ENCODE measurements around the gene METAP1D. TPM values are rescaled to one million over a fixed set of nuclear protein-coding genes. Genes with fewer than 3 reads are reported as not detected.

Gene METAP1D
- total RNA-seq, 1 experiment from 2014 or later = 8.6 TPM

GRCh38 chr2:172119089-172119488 is 119.3 kb downstream of the METAP1D start:
- no peaks in the 10 kb centered on the region for H3K9me3 ChIP-seq (ENCODE audit: control insufficient read depth, insufficient read depth, low read depth, low read length)
- TF ChIP-seq POLR2AphosphoS5 (IDR thresholded peaks at IDR 0.05; ENCODE audit: low read depth, low read length) = no peak
- no peak for TF ChIP-seq SIN3A (IDR thresholded peaks at IDR 0.05; ENCODE audit: borderline replicate concordance, insufficient read depth, low read depth, low read length)
- no peak for TF ChIP-seq CTCF (IDR thresholded peaks at IDR 0.05)
- no peak for TF ChIP-seq REST (IDR thresholded peaks at IDR 0.05; ENCODE audit: insufficient read depth in 1 of 2, low read depth in 2 of 2, low read length in 1 of 2)
- no peak for TF ChIP-seq TCF7L2 (IDR thresholded peaks at IDR 0.05; ENCODE audit: low read depth, low read length)
- no peak for ATAC-seq
- H3K36me3 ChIP-seq (ENCODE audit: control insufficient read depth, insufficient read depth, low read length) = no peaks in the 10 kb centered on the region
- BruUV-seq (replicated peaks) = no TSS peak
- ChIA-PET POLR2A (no interaction called here), CTCF (interaction anchor here (0.6 kb wide), 1 partner anchor 180 kb away, joined by 3 read pairs; no protein-coding TSS in a partner anchor)
- intact Hi-C loops (cut with micrococcal nuclease; ENCODE audit: unreplicated experiment) = no loop called here
- H3K27me3 ChIP-seq (ENCODE audit: control insufficient read depth, insufficient read depth, low read length) = no peaks in the 10 kb centered on the region
- no peak for DNase-seq (ENCODE audit: low read depth, low spot score)
- no peaks in the 10 kb centered on the region for H3K4me1 ChIP-seq (ENCODE audit: control insufficient read depth, insufficient read depth, low read length)
- in situ Hi-C loops (cut with HindIII; ENCODE audit: low pct_unique_long_range_greater_than_20kb, low sequenced_read_pairs) = no loop called here
- H3K4me3 ChIP-seq (ENCODE audit: low read depth in 2 of 2, low read length in 2 of 2) = no peak overlapping the region
- H3K27ac ChIP-seq (ENCODE audit: low read length) = no peak overlapping the region

- intact Hi-C loops (cut with micrococcal nuclease; ENCODE audit: unreplicated experiment) = no loop called here
- no TSS peak for BruUV-seq (replicated peaks)
- TF ChIP-seq TCF7L2 (IDR thresholded peaks at IDR 0.05; ENCODE audit: low read depth, low read length) = no peak
- no peak for TF ChIP-seq POLR2AphosphoS5 (IDR thresholded peaks at IDR 0.05; ENCODE audit: low read depth, low read length)
- no peak for TF ChIP-seq SIN3A (IDR thresholded peaks at IDR 0.05; ENCODE audit: borderline replicate concordance, insufficient read depth, low read depth, low read length)
- no peak for TF ChIP-seq CTCF (IDR thresholded peaks at IDR 0.05)
- TF ChIP-seq REST (IDR thresholded peaks at IDR 0.05; ENCODE audit: insufficient read depth in 1 of 2, low read depth in 2 of 2, low read length in 1 of 2) = no peak
- H3K4me1 ChIP-seq (ENCODE audit: control insufficient read depth, insufficient read depth, low read length) = no peaks in the 10 kb centered on the region
- in situ Hi-C loops (cut with HindIII; ENCODE audit: low pct_unique_long_range_greater_than_20kb, low sequenced_read_pairs) = no loop called here
- no peak for DNase-seq (ENCODE audit: low read depth, low spot score)
- no peak overlapping the region for H3K4me3 ChIP-seq (ENCODE audit: low read depth in 2 of 2, low read length in 2 of 2)
- ChIA-PET POLR2A (no interaction called here), CTCF (interaction anchor here (0.5 to 0.6 kb wide), 2 partner anchors 21 to 158 kb away, joined by 8 to 12 read pairs; no protein-coding TSS in a partner anchor)
- ATAC-seq = no peak
- no peak overlapping the region for H3K27ac ChIP-seq (ENCODE audit: low read length)
- no peaks in the 10 kb centered on the region for H3K9me3 ChIP-seq (ENCODE audit: control insufficient read depth, insufficient read depth, low read depth, low read length)
- no peaks in the 10 kb centered on the region for H3K36me3 ChIP-seq (ENCODE audit: control insufficient read depth, insufficient read depth, low read length)
- H3K27me3 ChIP-seq (ENCODE audit: control insufficient read depth, insufficient read depth, low read length) = no peaks in the 10 kb centered on the region
These were observed 120.4 kb downstream of the METAP1D start for GRCh38 chr2:172120118-172120517.

Data from Panc1 (cell line).